PC-3 (cell line): ENCODE results near the gene ZNF423. TPM values are rescaled to one million over a fixed set of nuclear protein-coding genes. Genes with fewer than 3 reads are reported as not detected.

Experiments
- ATAC-seq: fragments of 200-7000 bp; cut with Tn5 transposase; 2 replicates; pipeline ENCODE4 v1.9.1; 2020; ENCODE audit warnings: mild to moderate bottlenecking, moderate library complexity
- BruUV-seq: library from RNA; stranded (reverse); fragments of 400-500 nt; replicated peaks from 2 replicates; lab custom pipeline; 2021; lab: Mats Ljungman, UMichigan
- CTCF ChIA-PET: fragments of 300-600 bp; sonication (Branson Sonifier 250); formaldehyde crosslinking; loops from one replicate; lab custom pipeline; 2022; ENCODE audit warnings: antibody characterized with exemption; lab: Charles Lee
- POLR2A ChIA-PET: fragments of 300-600 bp; sonication (Branson Sonifier 250); formaldehyde crosslinking; loops from one replicate; lab custom pipeline; 2022; ENCODE audit warnings: antibody characterized with exemption; ENCODE audit not compliant: unreplicated experiment; lab: Charles Lee
- DNase-seq: peaks from one replicate; pipeline ENCODE4 v3.0.0-alpha.2; 2015
- H2AFZ ChIP-seq: fragments of 300-600 bp; sonication (generic); 2 replicates; pipeline ENCODE4 v1.6.0; 2016; ENCODE audit warnings: antibody characterized with exemption, low read length
- H3F3A ChIP-seq: fragments of 300-600 bp; sonication (generic); one replicate; pipeline ENCODE4 v1.6.0; 2017; ENCODE audit warnings: antibody characterized with exemption, low read length, control low read depth, mild to moderate bottlenecking; ENCODE audit not compliant: unreplicated experiment
- H3K27ac ChIP-seq: fragments of 300-600 bp; sonication (generic); 2 replicates; pipeline ENCODE4 v1.5.1; 2016; ENCODE audit warnings: mild to moderate bottlenecking, low read length
- H3K27me3 ChIP-seq: fragments of 300-600 bp; sonication (generic); 2 replicates; pipeline ENCODE4 v1.6.1; 2016; ENCODE audit warnings: low read length, mixed read lengths
- H3K36me3 ChIP-seq: fragments of 300-600 bp; sonication (generic); 2 replicates; pipeline ENCODE4 v1.6.1; 2016; ENCODE audit warnings: low read depth, mixed run types, low read length, mixed read lengths
- H3K4me1 ChIP-seq: fragments of 300-600 bp; sonication (generic); 2 replicates; pipeline ENCODE4 v1.5.1; 2016; ENCODE audit warnings: low read length; ENCODE audit not compliant: insufficient read depth
- H3K4me2 ChIP-seq: fragments of 300-600 bp; sonication (generic); 2 replicates; pipeline ENCODE4 v1.6.0; 2016; ENCODE audit warnings: low read length
- H3K4me3 ChIP-seq: fragments of 300-600 bp; sonication (generic); 2 replicates; pipeline ENCODE4 v1.5.1; 2016; ENCODE audit warnings: mild to moderate bottlenecking, low read length, mixed read lengths
- H3K79me2 ChIP-seq: fragments of 300-600 bp; sonication (generic); 2 replicates; pipeline ENCODE4 v1.6.1; 2017; ENCODE audit warnings: low read length, mixed read lengths
- H3K9ac ChIP-seq: fragments of 300-600 bp; sonication (generic); 2 replicates; pipeline ENCODE4 v1.6.0; 2016; ENCODE audit warnings: mild to moderate bottlenecking, low read length
- H3K9me2 ChIP-seq: fragments of 300-600 bp; sonication (generic); replicated peaks from 2 replicates; pipeline ENCODE4 v1.6.1; 2016; ENCODE audit warnings: mixed run types, low read length, mixed read lengths
- H3K9me3 ChIP-seq: fragments of 300-600 bp; sonication (generic); 2 replicates; pipeline ENCODE4 v1.6.1; 2016; ENCODE audit warnings: low read length, mixed read lengths
- H4K20me1 ChIP-seq: fragments of 300-600 bp; sonication (generic); 2 replicates; pipeline ENCODE4 v1.6.1; 2016; ENCODE audit warnings: low read length, mixed read lengths
- CTCF ChIP-seq: fragments of 300-600 bp; sonication (generic); conservative IDR thresholded peaks from 2 replicates; pipeline ENCODE4 v1.5.1; 2017; ENCODE audit warnings: antibody characterized with exemption, low read depth, mild to moderate bottlenecking, low read length
- EZH2 ChIP-seq: fragments of 300-600 bp; sonication (generic); IDR thresholded peaks from one replicate; pipeline ENCODE4 v1.6.1; 2017; ENCODE audit warnings: antibody characterized with exemption, mild to moderate bottlenecking, low read length; ENCODE audit not compliant: unreplicated experiment
- EZH2phosphoT487 ChIP-seq: fragments of 300-600 bp; sonication (generic); IDR thresholded peaks from 2 replicates; pipeline ENCODE4 v1.6.1; 2018; ENCODE audit warnings: mild to moderate bottlenecking, antibody characterized with exemption, low read length, borderline replicate concordance
- intact Hi-C: fragments of 100-400 bp; cut with micrococcal nuclease; formaldehyde crosslinking; loops from 2 replicates; pipeline ENCODE4 v1.9.0; 2023
- total RNA-seq: library from RNA; depleted of rRNA; stranded (reverse); fragments of >200 nt; gene quantifications from 2 replicates; pipeline ENCODE4 v1.2.3, GENCODE V29; 2014

ZNF423 gene
- total RNA-seq, 1 experiment from 2014 or later, result not detected

- Histone ChIP-seq H3K79me2 (no peaks in the 10 kb centered on the region), H3K27me3 (peaks cover 22% of the 10 kb centered on the region), H3K4me3 (no peak overlapping the region), H3K4me1 (no peaks in the 10 kb centered on the region), H4K20me1 (no peaks in the 10 kb centered on the region), H3K36me3 (no peaks in the 10 kb centered on the region), H3K9me3 (no peaks in the 10 kb centered on the region), H3K4me2 (no peak overlapping the region), H3K27ac (no peak overlapping the region), H2AFZ (no peak overlapping the region), H3K9me2 (no peaks in the 10 kb centered on the region), H3F3A (no peaks in the 10 kb centered on the region), H3K9ac (no peak overlapping the region)
- intact Hi-C loops, result no loop called here
- no TSS peak for BruUV-seq
- DNase-seq, result no peak
- TF ChIP-seq CTCF (no peak), EZH2phosphoT487 (no peak), EZH2 (no peak)
- ChIA-PET CTCF (no interaction called here), POLR2A (no interaction called here)
- no peak for ATAC-seq
Observed at GRCh38 chr16:49548325-49548970, 307.5 kb downstream of the ZNF423 start.

- CTCF ChIA-PET, result no interaction called here
- Histone ChIP-seq H3K79me2 (no peaks in the 10 kb centered on the region), H3K4me3 (no peak overlapping the region)
Observed at GRCh38 chr16:49547448-49547847, 308.5 kb downstream of the ZNF423 start.

More at GRCh38 chr16:49547448-49547847, 308.5 kb downstream of the ZNF423 start:
- ATAC-seq (no peak), DNase-seq (no peak)
- Histone ChIP-seq H3K9ac (no peak overlapping the region), H2AFZ (no peak overlapping the region), H3K36me3 (no peaks in the 10 kb centered on the region), H3K9me3 (no peaks in the 10 kb centered on the region), H3K4me1 (no peaks in the 10 kb centered on the region), H3K27me3 (peaks cover 22% of the 10 kb centered on the region), H3K27ac (no peak overlapping the region), H3K9me2 (no peaks in the 10 kb centered on the region), H3K4me2 (no peak overlapping the region), H4K20me1 (no peaks in the 10 kb centered on the region), H3F3A (no peaks in the 10 kb centered on the region)
- POLR2A ChIA-PET, result no interaction called here
- intact Hi-C loops, result no loop called here
- TF ChIP-seq EZH2phosphoT487, result no peak
- TF ChIP-seq EZH2, result no peak
- TF ChIP-seq CTCF, result no peak
- BruUV-seq, result no TSS peak
